AG08396 (cell line): ENCODE results near the gene GREM2.

Experiments
- DNase-seq: peaks from one replicate; pipeline ENCODE4 v3.0.0; 2012; ENCODE audit warnings: low spot score, mixed read lengths

Gene GREM2

GRCh38 chr1:240499012-240499411 is 112.9 kb downstream of the GREM2 start:
- DNase-seq = peak; percentile 69

GRCh38 chr1:240498335-240498734 is 113.6 kb downstream of the GREM2 start:
- DNase-seq = no peak

- DNase-seq = no peak
Measured at GRCh38 chr1:240497908-240498307, 114.0 kb downstream of the GREM2 start.

GRCh38 chr1:240496941-240497340 is 115.0 kb downstream of the GREM2 start:
- DNase-seq = no peak

GRCh38 chr1:240496356-240496755 is 115.6 kb downstream of the GREM2 start:
- DNase-seq = no peak

GRCh38 chr1:240495601-240496000 is 116.4 kb downstream of the GREM2 start:
- DNase-seq = no peak

GRCh38 chr1:240492832-240493440 is 119.0 kb downstream of the GREM2 start:
- DNase-seq = no peak

GRCh38 chr1:240491796-240492195 is 120.2 kb downstream of the GREM2 start:
- no peak for DNase-seq

- peak; percentile 71 for DNase-seq
Measured at GRCh38 chr1:240491156-240491555, 120.8 kb downstream of the GREM2 start.

GRCh38 chr1:240487493-240487892 is 124.5 kb downstream of the GREM2 start:
- no peak for DNase-seq

GRCh38 chr1:240486611-240487010 is 125.3 kb downstream of the GREM2 start:
- DNase-seq = no peak

GRCh38 chr1:240484804-240485443 is 127.0 kb downstream of the GREM2 start:
- no peak for DNase-seq

- DNase-seq = no peak
Measured at GRCh38 chr1:240478536-240478935, 133.4 kb downstream of the GREM2 start.

GRCh38 chr1:240475832-240476231 is 136.1 kb downstream of the GREM2 start:
- no peak for DNase-seq

GRCh38 chr1:240474133-240474614 is 137.8 kb downstream of the GREM2 start:
- DNase-seq = no peak

GRCh38 chr1:240468656-240469055 is 143.3 kb downstream of the GREM2 start:
- DNase-seq = no peak

GRCh38 chr1:240467895-240468294 is 144.1 kb downstream of the GREM2 start:
- DNase-seq = no peak

- no peak for DNase-seq
Measured at GRCh38 chr1:240466509-240466908, 145.4 kb downstream of the GREM2 start.

GRCh38 chr1:240465531-240465940 is 146.4 kb downstream of the GREM2 start:
- no peak for DNase-seq

- no peak for DNase-seq
Measured at GRCh38 chr1:240464099-240464498, 147.9 kb downstream of the GREM2 start.

- no peak for DNase-seq
Measured at GRCh38 chr1:240462766-240463395, 149.1 kb downstream of the GREM2 start.

- DNase-seq = no peak
Measured at GRCh38 chr1:240462277-240462676, 149.7 kb downstream of the GREM2 start.

- no peak for DNase-seq
Measured at GRCh38 chr1:240457203-240457602, 154.8 kb downstream of the GREM2 start.
